Pancreas (tissue), 10 donors: ENCODE results near the gene GABBR2. TPM values are rescaled to one million over a fixed set of nuclear protein-coding genes. Genes with fewer than 3 reads are reported as not detected.

Source experiments
- ATAC-seq, 4 donors: fragments of 200-7000 bp; cut with Tn5 transposase; one replicate each; pipeline versions ENCODE4 v1.8.0 to v1.9.1; 2020; ENCODE audit warnings: mild to moderate bottlenecking in 4 of 4, moderate library complexity in 4 of 4
- DNase-seq, 6 donors: peaks; one replicate each; pipeline ENCODE4 v3.0.0-alpha.2; 2020
- FAIRE-seq: peaks from 2 replicates; lab custom pipeline; 2012; peaks lifted over from hg19 to GRCh38; lab: Jason Lieb, UNC
- H3K27ac ChIP-seq, 4 donors: fragments of 200-600 bp; sonication (generic); 1 replicate in 3 of 4; 2 replicates in 1 of 4; pipeline versions ENCODE4 v1.5.0 to v1.8.0; 2020
- H3K27me3 ChIP-seq, 4 donors: fragments of 200-600 bp; one replicate each; pipeline ENCODE4 v1.8.0; 2021
- H3K36me3 ChIP-seq, 3 donors: fragments of 200-600 bp; sonication (generic) in 1 of 3; one replicate each; pipeline versions ENCODE4 v1.5.0 to v1.8.0; 2020 to 2021
- H3K4me1 ChIP-seq, 3 donors: fragments of 200-600 bp; one replicate each; pipeline ENCODE4 v1.8.0; 2021
- H3K4me3 ChIP-seq, 4 donors: fragments of 200-600 bp; sonication (generic) in 2 of 4; one replicate each; pipeline versions ENCODE4 v1.5.0 to v1.8.0; 2020 to 2021
- H3K9me3 ChIP-seq, 4 donors: fragments of 200-600 bp; one replicate each; pipeline ENCODE4 v1.8.0; 2021
- WGBS, 2 donors: extraction: QIAGEN DNeasy Blood & Tissue Kit; methylation state at CpG; one replicate each; pipeline ENCODE4 v1.1.7; 2013; 5-methylcytosine and 5-hydroxymethylcytosine counted together
- intact Hi-C, 3 donors: fragments of 100-400 bp; cut with DNase I; formaldehyde crosslinking; loops; one replicate each; pipeline versions ENCODE4 v1.11.1 to v1.14.2; 2022
- polyA plus RNA-seq, 2 donors: library from polyadenylated mRNA; stranded (reverse); fragments of 200-250 nt; gene quantifications; one replicate each; pipeline ENCODE4 v1.2.3, GENCODE V29; 2013
- total RNA-seq, 6 donors: library from RNA; stranded (reverse); fragmentation: NEBNext Ultra II Directional in 4 of 6; extraction: Animal tissue kit (Norgen Biotek cat#: 25700) in 4 of 6; gene quantifications; one replicate each; pipeline versions ENCODE4 v1.2.1 to v1.2.4, GENCODE V29; 2021 to 2023
- TF ChIP-seq, protein P1 (sequence below), 4 donors: fragments of 200-600 bp; sonication (generic) in 3 of 4; IDR thresholded peaks; one replicate each; pipeline versions ENCODE4 v1.5.0 to v1.8.0; 2021; ENCODE audit warnings: antibody characterized with exemption in 4 of 4
- donor health status: healthy with polysubstance abuse.
- donor health status: DM: no; HTN: no; CAD: no; lungs with moderate emphysema.
- donor health status: DM: no; HTN: no; CAD: no.
- donor health status: control.
- donor health status: control.
- donor health status: Bipolar disorder and iron deficiency.
- donor health status: DM: yes; HTN: yes; CAD: no.
- donor health status: DM: no; HTN: no; CAD: no.
- donor health status: DM: no; HTN: no; CAD: no.
- donor health status: DM: yes; HTN: yes; CAD: no.

GABBR2 gene
- total and polyA plus RNA-seq, 8 donors, result 0.04 to 0.14 (median 0.07) TPM; not detected in 4

DNA sequence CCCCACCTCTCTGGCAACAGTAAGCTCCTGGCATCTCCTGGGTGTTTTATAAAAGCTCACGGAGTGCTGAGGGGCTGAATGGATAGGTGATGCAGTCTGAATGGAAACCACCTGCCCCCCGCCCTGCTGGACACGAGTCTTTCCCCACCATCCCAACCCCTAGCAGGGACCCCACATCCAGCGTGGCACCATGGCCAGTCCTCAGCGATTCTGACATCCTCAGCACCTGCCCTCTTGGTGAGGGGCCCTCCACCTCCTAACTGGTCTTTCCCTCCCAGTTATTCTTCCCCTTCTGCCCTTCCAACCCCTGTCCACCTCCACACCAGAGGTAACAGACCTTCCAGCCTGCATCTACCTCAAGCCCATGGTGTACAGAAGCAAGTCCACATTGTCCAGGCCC, 38.7 kb upstream of the GABBR2 start:
- Histone ChIP-seq H3K36me3 (peaks cover 0 to 8% (median 0%) of the 10 kb centered on the region in 3 donors), H3K27ac (no peak overlapping the region), H3K27me3 (no peaks in the 10 kb centered on the region), H3K9me3 (no peaks in the 10 kb centered on the region), H3K4me1 (no peaks in the 10 kb centered on the region), H3K4me3 (no peak overlapping the region)
- 96% methylated on average over 5 of the region's 5 CpGs for WGBS, 2 donors
- FAIRE-seq (no peak), ATAC-seq (no peak), DNase-seq (no peak)
- intact Hi-C loops, result no loop called here
- TF ChIP-seq, protein P1, sequence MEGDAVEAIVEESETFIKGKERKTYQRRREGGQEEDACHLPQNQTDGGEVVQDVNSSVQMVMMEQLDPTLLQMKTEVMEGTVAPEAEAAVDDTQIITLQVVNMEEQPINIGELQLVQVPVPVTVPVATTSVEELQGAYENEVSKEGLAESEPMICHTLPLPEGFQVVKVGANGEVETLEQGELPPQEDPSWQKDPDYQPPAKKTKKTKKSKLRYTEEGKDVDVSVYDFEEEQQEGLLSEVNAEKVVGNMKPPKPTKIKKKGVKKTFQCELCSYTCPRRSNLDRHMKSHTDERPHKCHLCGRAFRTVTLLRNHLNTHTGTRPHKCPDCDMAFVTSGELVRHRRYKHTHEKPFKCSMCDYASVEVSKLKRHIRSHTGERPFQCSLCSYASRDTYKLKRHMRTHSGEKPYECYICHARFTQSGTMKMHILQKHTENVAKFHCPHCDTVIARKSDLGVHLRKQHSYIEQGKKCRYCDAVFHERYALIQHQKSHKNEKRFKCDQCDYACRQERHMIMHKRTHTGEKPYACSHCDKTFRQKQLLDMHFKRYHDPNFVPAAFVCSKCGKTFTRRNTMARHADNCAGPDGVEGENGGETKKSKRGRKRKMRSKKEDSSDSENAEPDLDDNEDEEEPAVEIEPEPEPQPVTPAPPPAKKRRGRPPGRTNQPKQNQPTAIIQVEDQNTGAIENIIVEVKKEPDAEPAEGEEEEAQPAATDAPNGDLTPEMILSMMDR (IDR thresholded peaks at IDR 0.05), result no peak

DNA sequence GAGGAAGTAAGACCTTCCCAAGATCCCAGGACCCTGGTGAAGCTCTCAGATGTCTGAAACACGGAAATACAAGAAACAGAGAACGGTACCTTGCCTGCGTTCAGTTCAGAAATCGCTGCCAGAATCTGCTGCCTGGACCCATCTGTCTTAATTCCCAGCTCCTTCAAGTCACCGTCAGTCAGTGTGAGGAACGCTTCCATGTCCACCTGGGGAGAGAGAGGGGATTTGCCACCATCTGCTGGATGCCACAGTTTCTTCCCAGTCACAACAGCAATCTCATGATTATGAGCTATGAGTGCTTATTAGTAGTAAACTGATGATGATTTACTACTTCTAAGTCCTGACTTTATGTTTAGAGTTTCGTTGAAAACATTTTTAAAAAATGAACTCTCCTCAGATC, 36.7 kb upstream of the GABBR2 start:
- no peaks in the 10 kb centered on the region for H3K4me1 ChIP-seq
- DNase-seq (peak in 3 of 6 donors; percentile 41 to 69 (median 63)), ATAC-seq (peak; percentile 80 to 91 (median 88)), FAIRE-seq (no peak)
- TF ChIP-seq, protein P1 (IDR thresholded peaks at IDR 0.05), result no peak
- no peaks in the 10 kb centered on the region for H3K9me3 ChIP-seq
- WGBS, 2 donors, result 37 to 48% methylated on average over 7 of the region's 7 CpGs
- H3K27ac ChIP-seq, result no peak overlapping the region
- no peaks in the 10 kb centered on the region for H3K27me3 ChIP-seq
- no peak overlapping the region for H3K4me3 ChIP-seq
- intact Hi-C loops, result no loop called here
- peaks cover 0 to 8% (median 0%) of the 10 kb centered on the region in 3 donors for H3K36me3 ChIP-seq

DNA sequence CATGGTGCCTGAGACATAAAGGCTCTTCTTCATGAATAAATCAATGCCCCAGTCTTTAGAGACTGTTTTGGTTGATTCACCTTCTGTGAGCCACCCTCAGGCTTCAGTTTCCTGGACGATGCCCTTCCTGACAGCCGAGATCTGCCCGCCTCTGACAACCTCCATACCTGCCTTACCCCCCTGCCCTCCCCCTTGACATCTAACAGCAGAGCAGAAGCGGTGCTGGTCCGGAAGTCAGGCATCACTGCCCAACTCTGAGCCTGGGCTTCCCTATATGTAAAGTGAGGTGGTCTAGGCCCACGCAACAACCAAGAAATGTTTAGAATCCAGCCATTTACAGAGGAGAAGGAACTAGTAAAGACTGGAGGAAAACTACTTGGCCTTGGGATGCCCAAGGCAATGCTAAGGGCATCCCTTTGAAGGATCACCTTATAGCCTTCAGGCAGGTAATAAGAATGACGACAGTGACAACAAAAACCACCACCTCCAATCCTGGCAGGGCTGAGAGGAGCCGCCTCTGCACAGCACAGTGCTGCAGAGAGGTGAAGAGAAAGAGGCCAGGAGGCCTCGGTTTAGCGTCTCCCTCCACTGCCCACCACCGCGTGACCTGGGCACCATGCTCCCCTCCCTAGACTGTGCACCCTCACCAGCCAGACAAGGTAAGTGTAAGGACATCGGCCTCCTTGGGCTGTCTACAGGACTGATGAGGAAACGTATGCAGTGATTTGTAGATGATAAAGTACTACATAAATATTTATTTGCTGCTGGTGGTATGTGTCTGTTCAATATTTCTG, 35.3 kb upstream of the GABBR2 start:
- intact Hi-C loops, result no loop called here
- WGBS, 2 donors, result 93 to 97% methylated on average over 14 of the region's 14 CpGs
- no peak for FAIRE-seq
- Histone ChIP-seq H3K27ac (no peak overlapping the region), H3K9me3 (no peaks in the 10 kb centered on the region), H3K36me3 (no peaks in the 10 kb centered on the region), H3K4me1 (no peaks in the 10 kb centered on the region), H3K27me3 (no peaks in the 10 kb centered on the region), H3K4me3 (no peak overlapping the region)
- no peak for ATAC-seq
- no peak for DNase-seq
- TF ChIP-seq, protein P1 (IDR thresholded peaks at IDR 0.05), result no peak

DNA sequence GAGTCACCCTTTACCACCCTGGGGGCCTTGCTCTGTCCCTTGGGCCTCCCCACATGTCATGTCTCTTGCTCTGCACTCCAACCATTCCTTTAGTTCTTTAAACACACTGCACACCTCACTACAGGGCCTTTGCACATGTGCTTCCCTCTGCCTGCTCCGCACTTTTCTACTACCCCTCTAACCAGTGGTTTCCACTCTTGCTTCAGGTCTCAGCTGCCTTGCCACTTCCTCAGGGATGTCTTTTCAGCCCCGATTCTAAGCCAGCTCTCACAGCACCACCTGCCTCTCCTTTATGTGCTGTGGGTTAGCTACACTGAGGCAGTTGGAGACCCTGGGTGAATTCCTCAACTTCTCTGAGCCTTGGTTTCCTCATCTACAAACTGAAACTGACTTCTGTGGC, 34.6 kb upstream of the GABBR2 start:
- FAIRE-seq, result no peak

More for the DNA sequence above, 34.6 kb upstream of the GABBR2 start:
- no peak overlapping the region for H3K4me3 ChIP-seq
- H3K4me1 ChIP-seq, result no peaks in the 10 kb centered on the region
- no peak for DNase-seq
- no peaks in the 10 kb centered on the region for H3K9me3 ChIP-seq
- no peaks in the 10 kb centered on the region for H3K36me3 ChIP-seq
- WGBS, 2 donors, result 94% methylated on average over 2 of the region's 2 CpGs
- ATAC-seq, result no peak
- TF ChIP-seq, protein P1 (IDR thresholded peaks at IDR 0.05), result no peak
- H3K27me3 ChIP-seq, result no peaks in the 10 kb centered on the region
- intact Hi-C loops, result no loop called here
- H3K27ac ChIP-seq, result no peak overlapping the region
